ENCODE data around the gene NDUFV2.
"Not testable (repeated sequence)": the region's sequence is repeated elsewhere in the genome, so short reads cannot be mapped to it uniquely, and the experiment has no call there.

The NDUFV2 gene

DNA sequence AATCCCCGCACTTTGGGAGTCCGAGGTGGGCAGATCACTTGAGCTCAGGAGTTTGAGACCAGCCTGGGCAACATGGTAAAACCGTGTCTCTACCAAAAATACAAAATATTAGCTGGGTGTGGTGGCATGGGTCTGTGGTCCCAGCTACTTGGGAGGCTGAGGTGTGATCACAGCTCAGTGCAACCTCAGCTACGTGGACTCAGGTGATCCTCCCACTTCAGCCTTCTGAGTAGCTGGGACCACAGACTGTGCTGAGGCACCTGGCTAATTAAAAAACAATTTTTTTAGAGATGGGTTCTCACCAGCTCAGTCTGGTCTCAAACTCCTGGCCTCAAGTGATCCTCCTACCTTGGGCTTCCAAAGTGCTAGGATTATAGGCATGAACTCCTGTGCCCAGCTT, 57.5 kb downstream of the NDUFV2 start:
- H3K4me3 ChIP-seq: no peak overlapping the region
- no peak for DNase-seq
- intact Hi-C loops (cut with DNase I; ENCODE audit: low total_unique reads): no loop called here
- H3K36me3 ChIP-seq: no peaks in the 10 kb centered on the region
- no peak for TF ChIP-seq CTCF (IDR thresholded peaks at IDR 0.05)
- H3K27ac ChIP-seq: no peak overlapping the region
- no peaks in the 10 kb centered on the region for H3K27me3 ChIP-seq
- peaks cover 0 to 6% (median 0%) of the 10 kb centered on the region in 3 donors for H3K9me3 ChIP-seq
- peaks cover 0 to 18% (median 4%) of the 10 kb centered on the region in 4 donors for H3K4me1 ChIP-seq

GRCh38 chr18:9162663-9163062, 60.2 kb downstream of the NDUFV2 start:
- H3K4me3 ChIP-seq; H3K27me3 ChIP-seq; H3K9me3 ChIP-seq; intact Hi-C loops (cut with DNase I; ENCODE audit: low total_unique reads); H3K36me3 ChIP-seq; DNase-seq; H3K27ac ChIP-seq: not testable (repeated sequence)
- peaks cover 0 to 10% (median 4%) of the 10 kb centered on the region in 4 donors for H3K4me1 ChIP-seq

DNA sequence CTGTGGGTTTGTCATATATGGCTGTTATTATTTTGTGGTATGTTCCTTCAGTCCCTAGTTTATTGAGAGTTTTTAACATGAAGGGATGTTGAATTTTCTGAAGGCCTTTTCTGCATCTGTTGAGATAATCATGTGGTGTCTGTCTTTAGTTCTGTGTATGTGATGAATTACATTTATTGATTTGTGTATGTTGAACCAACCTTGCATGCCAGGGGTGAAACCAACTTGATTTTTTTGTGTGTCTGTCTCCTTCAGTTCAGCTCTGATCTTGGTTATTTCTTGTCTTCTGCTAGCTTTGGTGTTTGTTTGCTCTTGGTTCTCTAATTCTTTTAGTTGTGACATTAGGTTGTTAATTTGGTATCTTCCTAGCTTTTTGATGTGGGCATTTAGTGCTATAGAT, 61.6 kb downstream of the NDUFV2 start:
- intact Hi-C loops (cut with DNase I; ENCODE audit: low total_unique reads); H3K27me3 ChIP-seq; H3K36me3 ChIP-seq; DNase-seq; H3K9me3 ChIP-seq; H3K4me3 ChIP-seq; H3K27ac ChIP-seq: not testable (repeated sequence)
- H3K4me1 ChIP-seq: peaks cover 0 to 10% (median 4%) of the 10 kb centered on the region in 4 donors

DNA sequence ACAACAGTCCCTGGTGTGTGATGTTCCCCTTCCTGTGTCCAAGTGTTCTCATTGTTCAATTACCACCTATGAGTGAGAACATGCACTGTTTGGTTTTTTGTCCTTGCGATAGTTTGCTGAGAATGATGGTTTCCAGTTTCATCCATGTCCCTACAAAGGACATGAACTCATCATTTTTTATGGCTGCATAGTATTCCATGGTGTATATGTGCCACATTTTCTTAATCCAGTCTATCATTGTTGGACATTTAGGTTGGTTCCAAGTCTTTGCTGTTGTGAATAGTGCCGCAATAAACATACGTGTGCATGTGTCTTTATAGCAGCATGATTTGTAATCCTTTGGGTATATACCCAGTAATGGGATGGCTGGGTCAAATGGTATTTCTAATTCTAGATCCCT, 63.4 kb downstream of the NDUFV2 start:
- intact Hi-C loops (cut with DNase I; ENCODE audit: low total_unique reads); H3K36me3 ChIP-seq; H3K4me1 ChIP-seq; H3K9me3 ChIP-seq; H3K27me3 ChIP-seq; H3K4me3 ChIP-seq; H3K27ac ChIP-seq; DNase-seq: not testable (repeated sequence)

DNA sequence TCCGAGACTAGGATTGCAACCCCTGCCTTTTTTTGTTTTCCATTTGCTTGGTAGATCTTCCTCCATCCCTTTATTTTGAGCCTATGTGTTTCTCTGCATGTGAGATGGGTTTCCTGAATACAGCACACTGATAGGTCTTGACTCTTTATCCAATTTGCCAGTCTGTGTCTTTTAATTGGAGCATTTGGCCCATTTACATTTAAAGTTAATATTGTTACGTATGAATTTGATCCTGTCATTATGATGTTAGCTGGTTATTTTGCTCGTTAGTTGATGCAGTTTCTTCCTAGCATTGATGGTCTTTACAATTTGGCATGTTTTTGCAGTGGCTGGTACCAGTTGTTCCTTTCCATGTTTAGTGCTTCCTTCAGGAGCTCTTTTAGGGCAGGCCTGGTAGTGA, 67.0 kb downstream of the NDUFV2 start:
- H3K4me3 ChIP-seq; H3K27me3 ChIP-seq; H3K9me3 ChIP-seq; intact Hi-C loops (cut with DNase I; ENCODE audit: low total_unique reads); H3K36me3 ChIP-seq; DNase-seq; H3K27ac ChIP-seq: not testable (repeated sequence)
- peaks cover 0 to 21% (median 8%) of the 10 kb centered on the region in 4 donors for H3K4me1 ChIP-seq

- H3K36me3 ChIP-seq; H3K9me3 ChIP-seq; H3K4me3 ChIP-seq; DNase-seq; intact Hi-C loops (cut with DNase I; ENCODE audit: low total_unique reads); H3K27me3 ChIP-seq; H3K27ac ChIP-seq: not testable (repeated sequence)
- peaks cover 0 to 37% (median 11%) of the 10 kb centered on the region in 4 donors for H3K4me1 ChIP-seq
These were observed 69.4 kb downstream of the NDUFV2 start for GRCh38 chr18:9171919-9172318.

GRCh38 chr18:9172506-9173127, 70.1 kb downstream of the NDUFV2 start:
- DNase-seq: no peak
- Histone ChIP-seq H3K36me3 (no peaks in the 10 kb centered on the region), H3K9me3 (no peaks in the 10 kb centered on the region), H3K27me3 (no peaks in the 10 kb centered on the region), H3K4me3 (no peak overlapping the region), H3K27ac (no peak overlapping the region), H3K4me1 (peaks cover 0 to 43% (median 14%) of the 10 kb centered on the region in 4 donors)
- TF ChIP-seq CTCF (IDR thresholded peaks at IDR 0.05): no peak
- intact Hi-C loops (cut with DNase I; ENCODE audit: low total_unique reads): no loop called here

DNA sequence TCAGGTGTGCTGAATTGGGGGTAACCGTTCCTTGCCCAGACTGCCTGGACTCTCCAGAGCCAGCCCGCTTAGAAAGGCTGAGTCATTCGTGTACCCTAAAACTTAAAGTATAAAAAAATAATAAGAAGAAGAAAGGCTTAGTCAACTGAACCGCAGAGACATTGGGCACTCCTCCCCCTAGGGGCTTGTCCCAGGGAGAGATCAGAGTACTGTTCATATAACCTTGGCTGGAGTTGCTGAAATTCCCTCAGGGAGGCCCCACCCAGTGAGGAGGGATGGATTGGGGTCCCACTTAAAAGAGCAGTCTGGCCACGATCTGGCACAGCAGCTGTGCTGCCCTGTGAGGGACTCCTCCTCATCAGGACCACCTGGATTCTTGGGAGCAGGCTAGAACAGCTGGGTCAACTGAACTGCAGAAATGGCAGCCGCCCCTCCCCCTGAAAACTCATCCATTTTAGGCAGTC, 71.3 kb downstream of the NDUFV2 start:
- intact Hi-C loops (cut with DNase I; ENCODE audit: low total_unique reads): no loop called here
- no peak for TF ChIP-seq CTCF (IDR thresholded peaks at IDR 0.05)
- Histone ChIP-seq H3K36me3 (no peaks in the 10 kb centered on the region), H3K4me3 (no peak overlapping the region), H3K27me3 (no peaks in the 10 kb centered on the region), H3K9me3 (no peaks in the 10 kb centered on the region), H3K27ac (no peak overlapping the region), H3K4me1 (peaks cover 0 to 49% (median 18%) of the 10 kb centered on the region in 4 donors)
- no peak for DNase-seq

Data from tibial artery (tissue), 4 donors.